WI38 (cell line): ENCODE data around the gene ITGA2B.
A peak's percentile ranks its signal among the peaks of the same experiment; 100 is the strongest.

Experiments
- H3K4me3 ChIP-seq: 2 replicates; pipeline ENCODE4 v1.5.1; 2011; ENCODE audit warnings: low read depth, mild to moderate bottlenecking, control low read depth, low read length
- TF ChIP-seq, protein P1 (sequence below): IDR thresholded peaks from 2 replicates; pipeline ENCODE4 v1.5.1; 2012; ENCODE audit warnings: low read depth, mild to moderate bottlenecking, control low read depth, low read length

Gene ITGA2B

DNA sequence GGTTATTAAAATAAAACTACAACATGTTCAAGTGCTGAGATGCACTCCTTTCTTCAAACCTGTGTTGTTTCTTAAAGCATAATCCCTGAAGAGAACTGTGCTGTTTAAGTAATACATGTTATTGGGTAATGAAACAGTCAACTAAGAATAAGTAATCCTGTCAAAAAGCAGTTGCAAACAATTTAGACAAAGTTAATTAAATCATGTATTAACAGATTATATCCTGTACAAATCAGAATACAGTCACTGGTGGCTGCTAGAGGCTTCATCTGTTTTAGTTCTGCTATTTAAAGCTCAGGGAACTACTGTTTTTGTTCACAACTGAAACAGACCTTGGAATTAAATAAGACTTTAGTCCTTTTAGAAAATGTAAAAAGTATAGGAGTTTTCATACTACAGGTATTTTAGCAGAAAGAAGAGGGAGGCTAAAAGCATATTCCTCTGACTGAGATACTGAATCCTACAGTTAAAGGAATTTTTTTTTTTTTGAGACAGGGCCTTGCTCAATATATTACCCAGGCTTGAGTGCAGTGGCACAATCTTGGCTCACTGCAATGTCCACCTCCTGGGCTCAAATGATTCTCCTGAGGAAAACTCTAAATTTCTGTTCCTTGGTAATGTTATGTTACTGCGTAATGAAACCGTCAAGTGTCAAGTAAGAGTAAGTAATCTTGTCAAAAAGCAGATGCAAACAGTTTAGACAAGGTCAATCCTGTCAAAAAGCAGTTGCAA is 27.3 kb upstream of the ITGA2B start:
- TF ChIP-seq, protein P1, sequence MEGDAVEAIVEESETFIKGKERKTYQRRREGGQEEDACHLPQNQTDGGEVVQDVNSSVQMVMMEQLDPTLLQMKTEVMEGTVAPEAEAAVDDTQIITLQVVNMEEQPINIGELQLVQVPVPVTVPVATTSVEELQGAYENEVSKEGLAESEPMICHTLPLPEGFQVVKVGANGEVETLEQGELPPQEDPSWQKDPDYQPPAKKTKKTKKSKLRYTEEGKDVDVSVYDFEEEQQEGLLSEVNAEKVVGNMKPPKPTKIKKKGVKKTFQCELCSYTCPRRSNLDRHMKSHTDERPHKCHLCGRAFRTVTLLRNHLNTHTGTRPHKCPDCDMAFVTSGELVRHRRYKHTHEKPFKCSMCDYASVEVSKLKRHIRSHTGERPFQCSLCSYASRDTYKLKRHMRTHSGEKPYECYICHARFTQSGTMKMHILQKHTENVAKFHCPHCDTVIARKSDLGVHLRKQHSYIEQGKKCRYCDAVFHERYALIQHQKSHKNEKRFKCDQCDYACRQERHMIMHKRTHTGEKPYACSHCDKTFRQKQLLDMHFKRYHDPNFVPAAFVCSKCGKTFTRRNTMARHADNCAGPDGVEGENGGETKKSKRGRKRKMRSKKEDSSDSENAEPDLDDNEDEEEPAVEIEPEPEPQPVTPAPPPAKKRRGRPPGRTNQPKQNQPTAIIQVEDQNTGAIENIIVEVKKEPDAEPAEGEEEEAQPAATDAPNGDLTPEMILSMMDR = no peak
- no peak overlapping the region for H3K4me3 ChIP-seq

DNA sequence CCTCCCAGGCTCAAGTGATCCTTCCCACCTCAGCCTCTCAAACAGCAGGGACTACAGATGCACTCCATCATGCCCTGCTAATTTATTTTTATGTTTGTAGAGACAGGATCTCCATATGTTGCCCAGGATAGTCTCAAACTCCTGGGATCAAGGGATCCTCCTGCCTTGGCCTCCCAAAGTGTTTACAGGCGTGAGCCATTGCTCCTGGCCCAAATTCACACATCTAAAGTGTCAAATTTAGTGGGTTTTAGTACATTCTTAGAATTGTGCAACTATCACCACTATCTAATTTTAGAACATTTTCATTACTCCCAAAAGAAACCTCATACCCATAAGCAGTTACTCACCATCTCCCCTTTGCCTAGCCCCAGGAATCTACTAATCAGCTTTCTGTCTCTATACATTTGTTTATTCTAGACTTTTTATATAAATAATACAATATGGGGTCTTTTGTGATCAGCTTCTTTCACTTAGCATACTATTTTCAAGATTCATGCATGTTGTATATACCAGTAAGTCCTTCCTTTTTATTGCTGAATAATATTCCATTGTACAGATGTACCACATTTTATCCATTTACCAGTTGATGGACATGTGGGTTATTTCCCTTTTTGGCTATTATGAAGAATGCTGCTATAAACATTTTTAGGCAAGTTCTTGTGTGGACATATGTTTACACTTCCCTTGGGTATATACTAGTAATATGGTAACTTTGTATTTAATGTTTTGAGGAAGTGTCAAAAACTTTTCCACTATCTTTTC is 25.1 kb upstream of the ITGA2B start:
- H3K4me3 ChIP-seq = no peak overlapping the region
- TF ChIP-seq, protein P1 = no peak

GRCh38 chr17:44409309-44410028 is 20.0 kb upstream of the ITGA2B start:
- H3K4me3 ChIP-seq = no peak overlapping the region
- TF ChIP-seq, protein P1 = no peak

- TF ChIP-seq, protein P1 = no peak
- H3K4me3 ChIP-seq = no peak overlapping the region
These were observed 19.3 kb upstream of the ITGA2B start for GRCh38 chr17:44408786-44409185.

- H3K4me3 ChIP-seq = no peak overlapping the region
- TF ChIP-seq, protein P1 = no peak
These were observed 13.2 kb upstream of the ITGA2B start for GRCh38 chr17:44402564-44403172.

- TF ChIP-seq, protein P1 = peak; percentile 49
- H3K4me3 ChIP-seq = no peak overlapping the region
These were observed 10.9 kb upstream of the ITGA2B start for GRCh38 chr17:44400226-44400847.
